ENCODE data around the gene NR4A1.

The NR4A1 gene

DNA sequence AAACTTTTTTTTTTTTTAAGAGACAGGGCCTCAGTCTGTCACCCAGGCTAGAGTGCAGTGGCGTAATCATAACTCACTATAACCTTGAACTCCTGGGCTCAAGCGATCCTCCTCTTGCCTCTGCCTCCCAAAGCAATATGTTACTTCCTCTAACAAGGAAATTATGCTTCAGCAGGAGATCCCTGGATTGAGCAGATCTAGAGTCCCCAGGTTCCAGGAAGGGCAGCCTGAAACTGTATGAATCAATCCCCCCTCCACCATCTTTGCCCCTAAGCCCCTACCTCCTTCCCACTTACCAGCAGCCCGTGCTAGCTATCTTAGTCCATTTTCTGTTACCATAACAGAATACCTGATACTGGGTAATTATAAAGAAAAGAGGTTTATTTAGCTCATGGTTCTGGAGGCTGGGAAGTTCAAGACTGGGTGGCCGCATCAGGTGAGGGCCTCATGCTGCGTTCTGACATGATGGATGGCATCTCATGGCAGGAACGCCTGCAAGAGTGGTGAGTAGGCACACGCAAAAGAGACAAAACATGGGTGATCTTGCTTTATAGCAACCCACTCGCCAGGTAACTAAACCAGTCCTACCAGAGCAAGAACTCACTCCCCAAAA is 39.5 kb upstream of the NR4A1 start:
- TF ChIP-seq, protein P1, sequence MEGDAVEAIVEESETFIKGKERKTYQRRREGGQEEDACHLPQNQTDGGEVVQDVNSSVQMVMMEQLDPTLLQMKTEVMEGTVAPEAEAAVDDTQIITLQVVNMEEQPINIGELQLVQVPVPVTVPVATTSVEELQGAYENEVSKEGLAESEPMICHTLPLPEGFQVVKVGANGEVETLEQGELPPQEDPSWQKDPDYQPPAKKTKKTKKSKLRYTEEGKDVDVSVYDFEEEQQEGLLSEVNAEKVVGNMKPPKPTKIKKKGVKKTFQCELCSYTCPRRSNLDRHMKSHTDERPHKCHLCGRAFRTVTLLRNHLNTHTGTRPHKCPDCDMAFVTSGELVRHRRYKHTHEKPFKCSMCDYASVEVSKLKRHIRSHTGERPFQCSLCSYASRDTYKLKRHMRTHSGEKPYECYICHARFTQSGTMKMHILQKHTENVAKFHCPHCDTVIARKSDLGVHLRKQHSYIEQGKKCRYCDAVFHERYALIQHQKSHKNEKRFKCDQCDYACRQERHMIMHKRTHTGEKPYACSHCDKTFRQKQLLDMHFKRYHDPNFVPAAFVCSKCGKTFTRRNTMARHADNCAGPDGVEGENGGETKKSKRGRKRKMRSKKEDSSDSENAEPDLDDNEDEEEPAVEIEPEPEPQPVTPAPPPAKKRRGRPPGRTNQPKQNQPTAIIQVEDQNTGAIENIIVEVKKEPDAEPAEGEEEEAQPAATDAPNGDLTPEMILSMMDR (IDR thresholded peaks at IDR 0.05; ENCODE audit: extremely low read depth, missing control alignments), result no peak
- no peak for DNase-seq (ENCODE audit: low spot score)

GRCh38 chr12:52013626-52014310 is 37.5 kb upstream of the NR4A1 start:
- DNase-seq (ENCODE audit: low spot score), result no peak
- TF ChIP-seq, protein P1 (IDR thresholded peaks at IDR 0.05; ENCODE audit: extremely low read depth, missing control alignments), result no peak

- TF ChIP-seq, protein P1 (IDR thresholded peaks at IDR 0.05; ENCODE audit: extremely low read depth, missing control alignments), result no peak
- DNase-seq (ENCODE audit: low spot score), result no peak
These were observed 36.4 kb upstream of the NR4A1 start for GRCh38 chr12:52014567-52015530.

DNA sequence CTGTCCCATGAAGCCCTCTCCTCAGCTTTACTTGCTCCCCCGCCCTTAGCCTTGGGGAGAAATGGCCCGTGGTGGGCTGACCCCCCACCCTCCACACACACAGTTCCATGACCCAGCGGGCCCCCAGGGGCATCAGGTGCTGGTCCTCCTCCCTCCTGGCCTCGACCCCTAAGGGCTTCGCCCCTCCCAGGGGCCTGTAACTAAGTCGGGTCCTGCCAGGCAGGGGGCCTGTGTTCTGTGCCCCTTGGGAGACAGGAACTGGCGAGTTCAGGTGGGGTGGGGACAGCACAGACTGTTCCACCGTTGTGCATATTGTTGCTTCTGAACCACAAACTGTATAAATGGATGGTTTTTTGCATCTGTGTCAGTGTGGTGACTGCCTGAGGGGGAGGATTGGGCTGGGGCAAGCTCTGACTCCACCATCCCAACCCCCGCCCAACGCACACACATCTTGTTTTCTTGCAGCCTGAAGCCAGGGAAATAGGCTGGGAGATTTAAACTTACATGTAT is 35.7 kb upstream of the NR4A1 start:
- TF ChIP-seq, protein P1 (IDR thresholded peaks at IDR 0.05; ENCODE audit: extremely low read depth, missing control alignments), result no peak
- DNase-seq (ENCODE audit: low spot score), result no peak

- no peak for DNase-seq (ENCODE audit: low spot score)
- TF ChIP-seq, protein P1 (IDR thresholded peaks at IDR 0.05; ENCODE audit: extremely low read depth, missing control alignments), result no peak
These were observed 32.7 kb upstream of the NR4A1 start for GRCh38 chr12:52018433-52019112.

DNA sequence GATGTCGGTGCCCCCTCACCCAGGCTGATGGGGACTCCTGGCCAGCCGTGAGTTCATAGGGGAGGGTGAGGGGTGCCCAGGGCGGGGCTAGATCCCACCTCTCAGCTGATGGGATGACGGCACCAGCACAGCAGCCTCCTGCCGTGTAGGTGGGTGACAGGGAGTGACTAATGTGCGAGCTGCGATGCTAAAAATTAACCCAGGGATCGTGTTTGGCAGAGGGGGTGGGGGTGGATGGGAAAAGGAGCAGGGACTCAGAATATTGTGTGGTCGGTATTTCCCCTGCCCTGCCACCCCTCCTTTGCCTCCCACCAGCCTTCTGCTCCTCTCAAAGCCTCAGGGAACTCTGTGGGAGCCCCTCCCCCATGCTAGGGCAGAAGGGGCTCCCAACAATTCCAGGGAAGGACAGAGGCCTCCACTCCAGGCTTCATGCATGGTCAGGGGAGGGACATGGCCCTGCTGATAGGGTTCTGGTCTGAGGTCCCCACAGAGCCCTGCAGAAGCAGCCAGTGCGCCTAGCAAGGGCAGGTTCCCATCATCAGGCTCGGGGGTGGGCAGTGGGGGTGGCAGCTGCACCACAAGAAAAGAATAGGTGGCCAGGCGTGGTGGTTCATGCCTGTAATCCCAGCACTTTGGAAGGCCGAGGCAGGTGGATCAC is 32.0 kb upstream of the NR4A1 start:
- TF ChIP-seq, protein P1 (IDR thresholded peaks at IDR 0.05; ENCODE audit: extremely low read depth, missing control alignments), result no peak
- DNase-seq (ENCODE audit: low spot score), result no peak
